HepG2 (cell line): ENCODE data around the gene AK4.
"Not testable (repeated sequence)": the region's sequence is repeated elsewhere in the genome, so short reads cannot be mapped to it uniquely, and the experiment has no call there.

Experiments used
- BHLHE40 ChIP-seq: IDR thresholded peaks from 2 replicates; pipeline ENCODE4 v1.6.1; 2011; ENCODE audit warnings: low read length, improper control_type of control experiment
- CTCF ChIP-seq: sonication (generic); formaldehyde crosslinking; IDR thresholded peaks from 2 replicates; pipeline ENCODE4 v1.5.0; 2020; ENCODE audit warnings: mild to moderate bottlenecking, missing genetic modification reagents, moderate library complexity
- IKZF1 ChIP-seq: fragments of 450-650 bp; IDR thresholded peaks from 2 replicates; pipeline ENCODE4 v1.7.1; 2016
- NFIC ChIP-seq: IDR thresholded peaks from 2 replicates; pipeline ENCODE4 v1.6.1; 2012; ENCODE audit warnings: mild to moderate bottlenecking, low read length, inconsistent platforms
- RBFOX2 ChIP-seq: fragments of 200-400 bp; formaldehyde crosslinking; IDR thresholded peaks from 2 replicates; pipeline ENCODE4 v1.6.1; 2017; ENCODE audit warnings: low read depth, mild to moderate bottlenecking, low read length
- SRSF9 ChIP-seq: fragments of 200-400 bp; formaldehyde crosslinking; IDR thresholded peaks from 2 replicates; pipeline ENCODE4 v1.6.1; 2018; ENCODE audit warnings: borderline replicate concordance, mild to moderate bottlenecking, low read depth, low read length; ENCODE audit not compliant: insufficient read depth, poor library complexity, severe bottlenecking
- ZNF274 ChIP-seq: sonication (generic); formaldehyde crosslinking; IDR thresholded peaks from 2 replicates; pipeline ENCODE4 v1.5.1; 2020; ENCODE audit warnings: mild to moderate bottlenecking, missing genetic modification reagents
- ZNF589 ChIP-seq: sonication (generic); formaldehyde crosslinking; conservative IDR thresholded peaks from 2 replicates; pipeline ENCODE4 v1.8.0; 2022; ENCODE audit warnings: mild to moderate bottlenecking, moderate library complexity, missing genetic modification reagents
- TF ChIP-seq, protein P1 (sequence below): sonication (generic); formaldehyde crosslinking; IDR thresholded peaks from 2 replicates; pipeline ENCODE4 v1.4.0; 2020; ENCODE audit warnings: mild to moderate bottlenecking, missing genetic modification reagents, borderline replicate concordance

DNA sequence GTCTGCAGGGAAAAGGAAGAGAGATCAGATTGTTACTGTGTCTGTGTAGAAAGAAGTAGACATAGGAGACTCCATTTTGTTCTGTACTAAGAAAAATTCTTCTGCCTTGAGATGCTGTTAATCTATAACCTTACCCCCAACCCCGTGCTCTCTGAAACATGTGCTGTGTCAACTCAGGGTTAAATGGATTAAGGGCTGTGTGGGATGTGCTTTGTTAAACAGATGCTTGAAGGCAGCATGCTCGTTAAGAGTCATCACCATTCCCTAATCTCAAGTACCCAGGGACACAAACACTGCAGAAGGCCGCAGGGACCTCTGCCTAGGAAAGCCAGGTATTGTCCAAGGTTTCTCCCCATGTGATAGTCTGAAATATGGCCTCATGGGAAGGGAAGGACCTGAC, 8.2 kb upstream of the AK4 start:
- not testable (repeated sequence) for TF ChIP-seq RBFOX2; IKZF1; ZNF589; CTCF (CRISPR knock-in tag); NFIC; SRSF9; ZNF274 (CRISPR knock-in tag); BHLHE40
- TF ChIP-seq, protein P1, sequence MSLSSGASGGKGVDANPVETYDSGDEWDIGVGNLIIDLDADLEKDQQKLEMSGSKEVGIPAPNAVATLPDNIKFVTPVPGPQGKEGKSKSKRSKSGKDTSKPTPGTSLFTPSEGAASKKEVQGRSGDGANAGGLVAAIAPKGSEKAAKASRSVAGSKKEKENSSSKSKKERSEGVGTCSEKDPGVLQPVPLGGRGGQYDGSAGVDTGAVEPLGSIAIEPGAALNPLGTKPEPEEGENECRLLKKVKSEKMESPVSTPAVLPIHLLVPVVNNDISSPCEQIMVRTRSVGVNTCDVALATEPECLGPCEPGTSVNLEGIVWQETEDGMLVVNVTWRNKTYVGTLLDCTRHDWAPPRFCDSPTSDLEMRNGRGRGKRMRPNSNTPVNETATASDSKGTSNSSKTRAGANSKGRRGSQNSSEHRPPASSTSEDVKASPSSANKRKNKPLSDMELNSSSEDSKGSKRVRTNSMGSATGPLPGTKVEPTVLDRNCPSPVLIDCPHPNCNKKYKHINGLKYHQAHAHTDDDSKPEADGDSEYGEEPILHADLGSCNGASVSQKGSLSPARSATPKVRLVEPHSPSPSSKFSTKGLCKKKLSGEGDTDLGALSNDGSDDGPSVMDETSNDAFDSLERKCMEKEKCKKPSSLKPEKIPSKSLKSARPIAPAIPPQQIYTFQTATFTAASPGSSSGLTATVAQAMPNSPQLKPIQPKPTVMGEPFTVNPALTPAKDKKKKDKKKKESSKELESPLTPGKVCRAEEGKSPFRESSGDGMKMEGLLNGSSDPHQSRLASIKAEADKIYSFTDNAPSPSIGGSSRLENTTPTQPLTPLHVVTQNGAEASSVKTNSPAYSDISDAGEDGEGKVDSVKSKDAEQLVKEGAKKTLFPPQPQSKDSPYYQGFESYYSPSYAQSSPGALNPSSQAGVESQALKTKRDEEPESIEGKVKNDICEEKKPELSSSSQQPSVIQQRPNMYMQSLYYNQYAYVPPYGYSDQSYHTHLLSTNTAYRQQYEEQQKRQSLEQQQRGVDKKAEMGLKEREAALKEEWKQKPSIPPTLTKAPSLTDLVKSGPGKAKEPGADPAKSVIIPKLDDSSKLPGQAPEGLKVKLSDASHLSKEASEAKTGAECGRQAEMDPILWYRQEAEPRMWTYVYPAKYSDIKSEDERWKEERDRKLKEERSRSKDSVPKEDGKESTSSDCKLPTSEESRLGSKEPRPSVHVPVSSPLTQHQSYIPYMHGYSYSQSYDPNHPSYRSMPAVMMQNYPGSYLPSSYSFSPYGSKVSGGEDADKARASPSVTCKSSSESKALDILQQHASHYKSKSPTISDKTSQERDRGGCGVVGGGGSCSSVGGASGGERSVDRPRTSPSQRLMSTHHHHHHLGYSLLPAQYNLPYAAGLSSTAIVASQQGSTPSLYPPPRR = not testable (repeated sequence)
